ENCODE measurements around the gene SLC6A4. TPM values are rescaled to one million over a fixed set of nuclear protein-coding genes. Genes with fewer than 3 reads are reported as not detected.

SLC6A4 gene
- total and polyA plus RNA-seq, 2 experiments from 2014 or later, result 0.06 to 0.14 TPM

DNA sequence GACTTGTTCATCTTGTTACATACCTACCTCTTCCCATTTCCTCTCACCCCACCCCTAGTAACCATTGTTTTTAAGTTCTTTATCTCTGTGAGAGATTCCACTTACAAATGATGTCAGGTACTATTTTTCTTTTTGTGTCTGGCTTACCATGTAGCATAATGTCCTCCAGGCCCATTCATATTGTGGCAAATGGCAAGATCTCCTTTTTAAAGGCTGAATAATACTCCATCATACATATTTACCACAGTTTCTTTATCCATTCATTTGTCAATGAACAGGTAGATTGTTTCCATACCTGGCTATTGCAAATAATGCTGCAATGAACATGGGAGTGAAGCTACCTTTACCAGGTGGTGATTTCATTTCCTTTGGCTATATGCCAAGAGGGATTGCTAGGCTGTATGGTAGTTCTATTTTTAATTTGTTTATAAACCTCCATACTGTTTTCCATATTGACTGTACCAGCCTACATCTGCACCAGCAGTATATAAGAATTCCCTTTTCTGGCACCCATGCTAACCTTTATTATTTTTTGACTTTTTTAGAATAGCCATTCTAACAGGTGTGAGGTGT is 65.0 kb downstream of the SLC6A4 start:
- TF ChIP-seq POLR2AphosphoS5 (IDR thresholded peaks at IDR 0.05; ENCODE audit: low read depth) (no peak), JUNB (IDR thresholded peaks at IDR 0.05; ENCODE audit: unreplicated experiment) (no peak), CREB1 (CRISPR knock-in tag; IDR thresholded peaks at IDR 0.05; ENCODE audit: low read depth) (no peak), STAT1 (IDR thresholded peaks at IDR 0.05; ENCODE audit: unreplicated experiment) (no peak)
- TF ChIP-seq, protein P1, sequence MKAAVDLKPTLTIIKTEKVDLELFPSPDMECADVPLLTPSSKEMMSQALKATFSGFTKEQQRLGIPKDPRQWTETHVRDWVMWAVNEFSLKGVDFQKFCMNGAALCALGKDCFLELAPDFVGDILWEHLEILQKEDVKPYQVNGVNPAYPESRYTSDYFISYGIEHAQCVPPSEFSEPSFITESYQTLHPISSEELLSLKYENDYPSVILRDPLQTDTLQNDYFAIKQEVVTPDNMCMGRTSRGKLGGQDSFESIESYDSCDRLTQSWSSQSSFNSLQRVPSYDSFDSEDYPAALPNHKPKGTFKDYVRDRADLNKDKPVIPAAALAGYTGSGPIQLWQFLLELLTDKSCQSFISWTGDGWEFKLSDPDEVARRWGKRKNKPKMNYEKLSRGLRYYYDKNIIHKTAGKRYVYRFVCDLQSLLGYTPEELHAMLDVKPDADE (IDR thresholded peaks at IDR 0.05), result no peak
- H4K20me1 ChIP-seq (replicated peaks; ENCODE audit: insufficient read depth), result no peaks in the 10 kb centered on the region
- H3K4me2 ChIP-seq, result no peak overlapping the region
- ATAC-seq, result no peak
- Mint-ChIP-seq H3K27ac (no peak overlapping the region), H3K27me3 (ENCODE audit: insufficient read depth, low read depth, poor library complexity) (peaks cover 2% of the 10 kb centered on the region), H3K36me3 (ENCODE audit: low read depth) (peaks cover 11% of the 10 kb centered on the region; the same call in 2 of the 3 replicates), H3K4me3 (no peak overlapping the region), H3K4me1 (no peaks in the 10 kb centered on the region), H3K9me3 (no peaks in the 10 kb centered on the region)
- no peak overlapping the region for H3K4me3 ChIP-seq
- no peaks in the 10 kb centered on the region for H3K9me2 ChIP-seq (ENCODE audit: insufficient read depth)
- no peaks in the 10 kb centered on the region for H3F3A ChIP-seq (replicated peaks; ENCODE audit: low read depth)
- no peak overlapping the region for H3K27ac ChIP-seq (ENCODE audit: low read depth)
- peaks cover 13% of the 10 kb centered on the region; the same call in 1 of the 2 replicates for H3K79me2 ChIP-seq (replicated peaks; ENCODE audit: insufficient read depth)
- no peak overlapping the region for H2AFZ ChIP-seq
- no peaks in the 10 kb centered on the region for H3K4me1 ChIP-seq (ENCODE audit: insufficient read depth)
- no peaks in the 10 kb centered on the region for H3K27me3 ChIP-seq (ENCODE audit: insufficient read depth)
- no peak for DNase-seq (ENCODE audit: low spot score)
- H3K36me3 ChIP-seq (ENCODE audit: insufficient read depth), result no peaks in the 10 kb centered on the region

DNA sequence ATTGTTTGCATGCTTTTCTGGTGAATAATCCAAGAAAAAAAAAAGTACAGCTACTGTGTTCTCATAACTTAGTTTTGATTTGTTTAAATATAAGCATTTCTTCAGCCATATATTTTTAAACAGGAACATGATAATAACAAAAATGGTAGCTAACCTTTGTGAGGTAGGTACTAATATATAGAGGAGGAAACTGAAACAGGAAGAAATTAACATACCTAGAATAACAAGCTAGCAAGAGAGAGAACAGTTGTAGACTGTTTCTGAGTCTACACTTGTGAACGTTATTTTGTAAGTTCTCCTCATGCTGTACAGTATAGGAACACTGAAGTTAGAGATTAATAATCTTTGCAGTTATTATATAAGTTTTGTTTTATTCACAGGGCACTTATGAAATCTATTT is 69.5 kb downstream of the SLC6A4 start:
- DNase-seq (ENCODE audit: low spot score) (no peak), ATAC-seq (no peak)
- H3K4me3 Mint-ChIP-seq, result no peak overlapping the region
- H3K4me3 ChIP-seq, result no peak overlapping the region
- no peaks in the 10 kb centered on the region for H3K27me3 ChIP-seq (ENCODE audit: insufficient read depth)
- no peaks in the 10 kb centered on the region for H3K27me3 Mint-ChIP-seq (ENCODE audit: insufficient read depth, low read depth, poor library complexity)
- H3K36me3 ChIP-seq (ENCODE audit: insufficient read depth), result no peaks in the 10 kb centered on the region
- no peaks in the 10 kb centered on the region for H3K4me1 Mint-ChIP-seq
- H3K9me3 Mint-ChIP-seq, result no peaks in the 10 kb centered on the region
- H3F3A ChIP-seq (replicated peaks; ENCODE audit: low read depth), result no peaks in the 10 kb centered on the region
- no peak overlapping the region for H3K4me2 ChIP-seq
- no peak overlapping the region for H3K27ac Mint-ChIP-seq
- H3K27ac ChIP-seq (ENCODE audit: low read depth), result no peak overlapping the region
- H2AFZ ChIP-seq, result no peak overlapping the region
- no peaks in the 10 kb centered on the region for H3K9me2 ChIP-seq (ENCODE audit: insufficient read depth)
- H4K20me1 ChIP-seq (replicated peaks; ENCODE audit: insufficient read depth), result no peaks in the 10 kb centered on the region
- H3K36me3 Mint-ChIP-seq (ENCODE audit: low read depth), result peaks cover 3% of the 10 kb centered on the region; the same call in 1 of the 3 replicates
- H3K4me1 ChIP-seq (ENCODE audit: insufficient read depth), result no peaks in the 10 kb centered on the region
- H3K79me2 ChIP-seq (replicated peaks; ENCODE audit: insufficient read depth), result peaks cover 38% of the 10 kb centered on the region
- TF ChIP-seq, protein P2, sequence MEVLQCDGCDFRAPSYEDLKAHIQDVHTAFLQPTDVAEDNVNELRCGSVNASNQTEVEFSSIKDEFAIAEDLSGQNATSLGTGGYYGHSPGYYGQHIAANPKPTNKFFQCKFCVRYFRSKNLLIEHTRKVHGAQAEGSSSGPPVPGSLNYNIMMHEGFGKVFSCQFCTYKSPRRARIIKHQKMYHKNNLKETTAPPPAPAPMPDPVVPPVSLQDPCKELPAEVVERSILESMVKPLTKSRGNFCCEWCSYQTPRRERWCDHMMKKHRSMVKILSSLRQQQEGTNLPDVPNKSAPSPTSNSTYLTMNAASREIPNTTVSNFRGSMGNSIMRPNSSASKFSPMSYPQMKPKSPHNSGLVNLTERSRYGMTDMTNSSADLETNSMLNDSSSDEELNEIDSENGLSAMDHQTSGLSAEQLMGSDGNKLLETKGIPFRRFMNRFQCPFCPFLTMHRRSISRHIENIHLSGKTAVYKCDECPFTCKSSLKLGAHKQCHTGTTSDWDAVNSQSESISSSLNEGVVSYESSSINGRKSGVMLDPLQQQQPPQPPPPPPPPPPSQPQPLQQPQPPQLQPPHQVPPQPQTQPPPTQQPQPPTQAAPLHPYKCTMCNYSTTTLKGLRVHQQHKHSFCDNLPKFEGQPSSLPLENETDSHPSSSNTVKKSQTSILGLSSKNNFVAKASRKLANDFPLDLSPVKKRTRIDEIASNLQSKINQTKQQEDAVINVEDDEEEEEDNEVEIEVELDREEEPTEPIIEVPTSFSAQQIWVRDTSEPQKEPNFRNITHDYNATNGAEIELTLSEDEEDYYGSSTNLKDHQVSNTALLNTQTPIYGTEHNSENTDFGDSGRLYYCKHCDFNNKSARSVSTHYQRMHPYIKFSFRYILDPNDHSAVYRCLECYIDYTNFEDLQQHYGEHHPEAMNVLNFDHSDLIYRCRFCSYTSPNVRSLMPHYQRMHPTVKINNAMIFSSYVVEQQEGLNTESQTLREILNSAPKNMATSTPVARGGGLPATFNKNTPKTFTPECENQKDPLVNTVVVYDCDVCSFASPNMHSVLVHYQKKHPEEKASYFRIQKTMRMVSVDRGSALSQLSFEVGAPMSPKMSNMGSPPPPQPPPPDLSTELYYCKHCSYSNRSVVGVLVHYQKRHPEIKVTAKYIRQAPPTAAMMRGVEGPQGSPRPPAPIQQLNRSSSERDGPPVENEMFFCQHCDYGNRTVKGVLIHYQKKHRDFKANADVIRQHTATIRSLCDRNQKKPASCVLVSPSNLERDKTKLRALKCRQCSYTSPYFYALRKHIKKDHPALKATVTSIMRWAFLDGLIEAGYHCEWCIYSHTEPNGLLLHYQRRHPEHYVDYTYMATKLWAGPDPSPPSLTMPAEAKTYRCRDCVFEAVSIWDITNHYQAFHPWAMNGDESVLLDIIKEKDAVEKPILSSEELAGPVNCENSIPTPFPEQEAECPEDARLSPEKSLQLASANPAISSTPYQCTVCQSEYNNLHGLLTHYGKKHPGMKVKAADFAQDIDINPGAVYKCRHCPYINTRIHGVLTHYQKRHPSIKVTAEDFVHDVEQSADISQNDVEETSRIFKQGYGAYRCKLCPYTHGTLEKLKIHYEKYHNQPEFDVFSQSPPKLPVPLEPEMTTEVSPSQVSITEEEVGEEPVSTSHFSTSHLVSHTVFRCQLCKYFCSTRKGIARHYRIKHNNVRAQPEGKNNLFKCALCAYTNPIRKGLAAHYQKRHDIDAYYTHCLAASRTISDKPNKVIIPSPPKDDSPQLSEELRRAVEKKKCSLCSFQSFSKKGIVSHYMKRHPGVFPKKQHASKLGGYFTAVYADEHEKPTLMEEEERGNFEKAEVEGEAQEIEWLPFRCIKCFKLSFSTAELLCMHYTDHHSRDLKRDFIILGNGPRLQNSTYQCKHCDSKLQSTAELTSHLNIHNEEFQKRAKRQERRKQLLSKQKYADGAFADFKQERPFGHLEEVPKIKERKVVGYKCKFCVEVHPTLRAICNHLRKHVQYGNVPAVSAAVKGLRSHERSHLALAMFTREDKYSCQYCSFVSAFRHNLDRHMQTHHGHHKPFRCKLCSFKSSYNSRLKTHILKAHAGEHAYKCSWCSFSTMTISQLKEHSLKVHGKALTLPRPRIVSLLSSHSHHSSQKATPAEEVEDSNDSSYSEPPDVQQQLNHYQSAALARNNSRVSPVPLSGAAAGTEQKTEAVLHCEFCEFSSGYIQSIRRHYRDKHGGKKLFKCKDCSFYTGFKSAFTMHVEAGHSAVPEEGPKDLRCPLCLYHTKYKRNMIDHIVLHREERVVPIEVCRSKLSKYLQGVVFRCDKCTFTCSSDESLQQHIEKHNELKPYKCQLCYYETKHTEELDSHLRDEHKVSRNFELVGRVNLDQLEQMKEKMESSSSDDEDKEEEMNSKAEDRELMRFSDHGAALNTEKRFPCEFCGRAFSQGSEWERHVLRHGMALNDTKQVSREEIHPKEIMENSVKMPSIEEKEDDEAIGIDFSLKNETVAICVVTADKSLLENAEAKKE (CRISPR knock-in tag; IDR thresholded peaks at IDR 0.05), result no peak
- TF ChIP-seq, protein P1 (IDR thresholded peaks at IDR 0.05), result no peak
- TF ChIP-seq EZH2 (IDR thresholded peaks at IDR 0.05; ENCODE audit: low read depth, unreplicated experiment) (no peak), ZNF331 (CRISPR knock-in tag; IDR thresholded peaks at IDR 0.05; ENCODE audit: low read depth) (no peak), JUNB (IDR thresholded peaks at IDR 0.05; ENCODE audit: unreplicated experiment) (no peak), STAT1 (IDR thresholded peaks at IDR 0.05; ENCODE audit: unreplicated experiment) (no peak), ZNF114 (CRISPR knock-in tag; IDR thresholded peaks at IDR 0.05) (no peak), POLR2AphosphoS5 (IDR thresholded peaks at IDR 0.05; ENCODE audit: low read depth) (no peak)
